HG02943 (cell line): ENCODE results near the gene TMEM204.

Experiments
- ATAC-seq: cut with Tn5 transposase; IDR thresholded peaks from one replicate; pipeline ENCODE4 v1.9.1; 2021; ENCODE audit warnings: mild to moderate bottlenecking, low read depth, moderate library complexity; ENCODE audit not compliant: unreplicated experiment

The TMEM204 gene

GRCh38 chr16:1536601-1537000 lies 3.1 kb downstream of the TMEM204 start:
- ATAC-seq: no peak

GRCh38 chr16:1537138-1537577 lies 3.7 kb downstream of the TMEM204 start:
- no peak for ATAC-seq

GRCh38 chr16:1537763-1538289 lies 4.4 kb downstream of the TMEM204 start:
- ATAC-seq: no peak

- ATAC-seq: no peak
Observed at GRCh38 chr16:1538804-1539520, 5.5 kb downstream of the TMEM204 start.

- ATAC-seq: no peak
Observed at GRCh38 chr16:1539720-1540555, 6.5 kb downstream of the TMEM204 start.

- no peak for ATAC-seq
Observed at GRCh38 chr16:1540556-1540855, 7.0 kb downstream of the TMEM204 start.

GRCh38 chr16:1541293-1542165 lies 8.1 kb downstream of the TMEM204 start:
- ATAC-seq: no peak

GRCh38 chr16:1542166-1542500 lies 8.7 kb downstream of the TMEM204 start:
- ATAC-seq: no peak

GRCh38 chr16:1542533-1542932 lies 9.1 kb downstream of the TMEM204 start:
- ATAC-seq: no peak

- ATAC-seq: no peak
Observed at GRCh38 chr16:1543085-1543896, 9.8 kb downstream of the TMEM204 start.

- no peak for ATAC-seq
Observed at GRCh38 chr16:1545044-1546040, 11.9 kb downstream of the TMEM204 start.

GRCh38 chr16:1546430-1546829 lies 13.0 kb downstream of the TMEM204 start:
- ATAC-seq: no peak

- ATAC-seq: no peak
Observed at GRCh38 chr16:1548233-1548632, 14.8 kb downstream of the TMEM204 start.

- no peak for ATAC-seq
Observed at GRCh38 chr16:1548727-1549126, 15.3 kb downstream of the TMEM204 start.

- ATAC-seq: no peak
Observed at GRCh38 chr16:1550069-1550468, 16.6 kb downstream of the TMEM204 start.

GRCh38 chr16:1550696-1551095 lies 17.2 kb downstream of the TMEM204 start:
- ATAC-seq: no peak

GRCh38 chr16:1551166-1551565 lies 17.7 kb downstream of the TMEM204 start:
- ATAC-seq: no peak

- ATAC-seq: no peak
Observed at GRCh38 chr16:1552129-1552528, 18.7 kb downstream of the TMEM204 start.
